HepG2 (cell line): Measurements from ENCODE around the gene C18orf63. TPM values are rescaled to one million over a fixed set of nuclear protein-coding genes. Genes with fewer than 3 reads are reported as not detected.

Experiments
- ASH2L ChIP-seq: fragments of 300-600, 200-600 bp; sonication (generic); IDR thresholded peaks from 2 replicates; pipeline ENCODE4 v1.7.0; 2017; ENCODE audit warnings: low read depth, mild to moderate bottlenecking, moderate library complexity, mixed read lengths, low read length; ENCODE audit not compliant: insufficient read length
- CEBPB ChIP-seq: IDR thresholded peaks from 2 replicates; pipeline ENCODE4 v1.6.1; 2011; ENCODE audit warnings: low read depth, low read length, improper control_type of control experiment, borderline replicate concordance
- CREB1 ChIP-seq, 2 experiments: fragments of 450-650 bp in 1 of 2; IDR thresholded peaks; 2 replicates each; pipeline ENCODE4 v1.6.1; 2016 to 2017; ENCODE audit warnings: control low read depth in 1 of 2, mild to moderate bottlenecking in 1 of 2, missing compliant biosample characterization in 1 of 2, missing genetic modification characterization in 1 of 2
- FUBP1 ChIP-seq: sonication (generic); formaldehyde crosslinking; IDR thresholded peaks from 2 replicates; pipeline ENCODE4 v1.5.1; 2020; ENCODE audit warnings: missing genetic modification reagents, mild to moderate bottlenecking, borderline replicate concordance
- MAFK ChIP-seq, 2 experiments: IDR thresholded peaks in 1 of 2; conservative IDR thresholded peaks in 1 of 2; 2 replicates each; pipeline ENCODE4 v1.6.1; 2011; ENCODE audit warnings: improper control_type of control experiment in 2 of 2, low read length in 2 of 2
- PHB2 ChIP-seq: fragments of 450-650 bp; IDR thresholded peaks from 2 replicates; pipeline ENCODE4 v1.6.1; 2018; ENCODE audit not compliant: partially characterized antibody
- SOX5 ChIP-seq: IDR thresholded peaks from 2 replicates; pipeline ENCODE4 v1.6.1; 2016; ENCODE audit warnings: borderline replicate concordance
- SRF ChIP-seq: IDR thresholded peaks from 2 replicates; pipeline ENCODE4 v1.6.1; 2011; ENCODE audit warnings: mild to moderate bottlenecking, low read depth, low read length, moderate library complexity
- TBL1XR1 ChIP-seq: fragments of 150-350 bp; IDR thresholded peaks from 2 replicates; pipeline ENCODE4 v1.6.1; 2014; ENCODE audit warnings: borderline replicate concordance, low read length; ENCODE audit not compliant: partially characterized antibody
- TBX2 ChIP-seq: sonication (generic); formaldehyde crosslinking; IDR thresholded peaks from 2 replicates; pipeline ENCODE4 v1.5.0; 2020; ENCODE audit warnings: missing genetic modification reagents, mild to moderate bottlenecking, borderline replicate concordance
- ZBTB10 ChIP-seq: sonication (generic); formaldehyde crosslinking; IDR thresholded peaks from 2 replicates; pipeline ENCODE4 v1.4.0; 2020; ENCODE audit warnings: missing genetic modification reagents, borderline replicate concordance
- ZBTB43 ChIP-seq: sonication (generic); formaldehyde crosslinking; conservative IDR thresholded peaks from 2 replicates; pipeline ENCODE4 v1.4.0; 2020; ENCODE audit warnings: missing genetic modification reagents
- ZNF333 ChIP-seq: sonication (generic); formaldehyde crosslinking; IDR thresholded peaks from 2 replicates; pipeline ENCODE4 v1.4.0; 2020; ENCODE audit warnings: mild to moderate bottlenecking, missing genetic modification reagents, borderline replicate concordance
- ZNF629 ChIP-seq: sonication (generic); formaldehyde crosslinking; conservative IDR thresholded peaks from 2 replicates; pipeline ENCODE4 v1.5.0; 2020; ENCODE audit warnings: missing genetic modification reagents
- ZNF792 ChIP-seq: IDR thresholded peaks from 2 replicates; pipeline ENCODE4 v1.6.1; 2016
- ZSCAN29 ChIP-seq: sonication (generic); formaldehyde crosslinking; conservative IDR thresholded peaks from 2 replicates; pipeline ENCODE4 v1.4.0; 2020; ENCODE audit warnings: mild to moderate bottlenecking, missing genetic modification reagents
- ZSCAN5A ChIP-seq: sonication (generic); formaldehyde crosslinking; IDR thresholded peaks from 2 replicates; pipeline ENCODE4 v1.8.0; 2022; ENCODE audit warnings: mild to moderate bottlenecking, missing genetic modification reagents, borderline replicate concordance
- polyA plus RNA-seq, 8 experiments: library from polyadenylated mRNA; depleted of rRNA in 3 of 8; stranded (reverse) in 7 of 8; unstranded in 1 of 8; fragments of >200 nt; fragmentation: Illumina TruSeq in 4 of 8; extraction: Trizol in 4 of 8; gene quantifications; 2 replicates each; pipeline versions ENCODE4 v1.2.1 to v1.2.3, GENCODE V29; 2011 to 2016; ENCODE audit warnings: low read depth in 4 of 8, missing spikeins in 1 of 8, mixed read lengths in 1 of 8; ENCODE audit not compliant: insufficient read depth in 1 of 8
- total RNA-seq, 5 experiments: library from RNA; depleted of rRNA; stranded (reverse); fragments of >200 nt; fragmentation: Illumina TruSeq; extraction: Trizol; gene quantifications; 2 replicates each; pipeline ENCODE4 v1.2.3, GENCODE V29; 2016; ENCODE audit warnings: low read depth in 1 of 5
- TF ChIP-seq, protein P1 (sequence below): sonication (generic); formaldehyde crosslinking; IDR thresholded peaks from 2 replicates; pipeline ENCODE4 v1.4.0; 2020; ENCODE audit warnings: mild to moderate bottlenecking, low read depth, missing genetic modification reagents

Gene C18orf63
- total and polyA plus RNA-seq, 2 of the 13 experiments (the other 11 are each of a cell fraction or from before 2014, with no cell fraction given): 0.01 TPM; not detected in 1

DNA sequence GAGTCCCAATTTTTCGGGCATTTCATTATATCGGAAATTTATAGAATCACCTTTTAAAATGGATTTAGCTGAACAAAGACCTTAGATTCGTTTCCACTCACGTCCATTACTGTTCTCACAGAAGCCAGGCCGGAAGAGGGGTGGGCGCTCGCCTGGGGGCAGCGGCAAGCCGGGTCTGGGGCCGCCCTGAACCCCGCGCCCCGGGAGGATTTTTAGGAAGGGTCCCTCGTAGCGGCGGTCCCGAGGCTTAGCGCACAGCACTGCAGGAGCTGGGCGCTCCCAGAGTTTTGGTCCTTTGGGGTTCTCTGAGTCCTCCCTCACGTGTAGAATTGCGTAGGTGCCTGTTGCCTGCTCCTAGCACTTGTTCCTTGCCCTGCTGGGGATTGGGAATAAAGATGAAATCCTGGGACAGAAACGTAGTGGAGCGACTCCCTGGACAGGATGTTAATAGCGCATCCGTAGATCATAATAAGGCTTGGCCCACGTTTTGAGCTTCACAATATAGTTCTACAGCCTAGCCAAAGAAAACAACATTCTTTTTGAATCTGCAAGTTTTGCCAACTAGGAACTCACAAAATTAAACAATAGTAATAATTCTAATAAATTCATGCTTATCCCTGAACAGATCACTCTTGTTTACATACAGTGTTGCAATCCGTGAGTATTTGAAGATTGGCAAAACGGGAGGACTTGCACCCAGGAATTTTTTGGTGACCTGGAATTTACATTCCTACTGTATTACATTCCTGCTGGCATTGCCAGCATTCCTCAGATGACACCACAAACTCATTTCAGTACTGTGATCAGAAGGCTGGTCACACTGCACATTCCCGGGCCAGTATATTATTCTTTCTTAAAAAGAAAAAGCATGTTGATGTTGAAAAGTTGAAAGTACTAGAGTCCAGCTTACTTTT lies 875 bp downstream of the C18orf63 start (continued):
- TF ChIP-seq ZBTB10 (CRISPR knock-in tag): no peak
- no peak; the same call in 1 of the 2 replicates for TF ChIP-seq ZBTB43 (CRISPR knock-in tag)
- TF ChIP-seq TBL1XR1: peak; percentile 90
- TF ChIP-seq ZNF792 (CRISPR knock-in tag): no peak
- no peak for TF ChIP-seq PHB2
- no peak for TF ChIP-seq ZNF333
- peak; percentile 79; the same call in 1 of the 2 replicates for TF ChIP-seq SOX5 (CRISPR knock-in tag)
- no peak for TF ChIP-seq SRF
- TF ChIP-seq MAFK (conservative IDR thresholded peaks at IDR 0.05 in 1 of 2, IDR thresholded peaks at IDR 0.05 in 1 of 2; ENCODE audit: low read length in 2 of 2): no peak
- no peak for TF ChIP-seq ZSCAN29 (CRISPR knock-in tag)
- peak; percentile 91 for TF ChIP-seq CEBPB
- no peak for TF ChIP-seq ZSCAN5A (CRISPR knock-in tag)
- TF ChIP-seq CREB1 (IDR thresholded peaks at IDR 0.05): no peak
- TF ChIP-seq CREB1 (CRISPR knock-in tag; IDR thresholded peaks at IDR 0.05): no peak
- peak; percentile 28 for TF ChIP-seq ASH2L
- TF ChIP-seq TBX2 (CRISPR knock-in tag): no peak
- no peak for TF ChIP-seq FUBP1
- no peak for TF ChIP-seq ZNF629 (CRISPR knock-in tag)
- TF ChIP-seq, protein P1, sequence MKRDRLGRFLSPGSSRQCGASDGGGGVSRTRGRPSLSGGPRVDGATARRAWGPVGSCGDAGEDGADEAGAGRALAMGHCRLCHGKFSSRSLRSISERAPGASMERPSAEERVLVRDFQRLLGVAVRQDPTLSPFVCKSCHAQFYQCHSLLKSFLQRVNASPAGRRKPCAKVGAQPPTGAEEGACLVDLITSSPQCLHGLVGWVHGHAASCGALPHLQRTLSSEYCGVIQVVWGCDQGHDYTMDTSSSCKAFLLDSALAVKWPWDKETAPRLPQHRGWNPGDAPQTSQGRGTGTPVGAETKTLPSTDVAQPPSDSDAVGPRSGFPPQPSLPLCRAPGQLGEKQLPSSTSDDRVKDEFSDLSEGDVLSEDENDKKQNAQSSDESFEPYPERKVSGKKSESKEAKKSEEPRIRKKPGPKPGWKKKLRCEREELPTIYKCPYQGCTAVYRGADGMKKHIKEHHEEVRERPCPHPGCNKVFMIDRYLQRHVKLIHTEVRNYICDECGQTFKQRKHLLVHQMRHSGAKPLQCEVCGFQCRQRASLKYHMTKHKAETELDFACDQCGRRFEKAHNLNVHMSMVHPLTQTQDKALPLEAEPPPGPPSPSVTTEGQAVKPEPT: no peak
